ENCODE results near the gene ACTG1.

ACTG1 gene

DNA sequence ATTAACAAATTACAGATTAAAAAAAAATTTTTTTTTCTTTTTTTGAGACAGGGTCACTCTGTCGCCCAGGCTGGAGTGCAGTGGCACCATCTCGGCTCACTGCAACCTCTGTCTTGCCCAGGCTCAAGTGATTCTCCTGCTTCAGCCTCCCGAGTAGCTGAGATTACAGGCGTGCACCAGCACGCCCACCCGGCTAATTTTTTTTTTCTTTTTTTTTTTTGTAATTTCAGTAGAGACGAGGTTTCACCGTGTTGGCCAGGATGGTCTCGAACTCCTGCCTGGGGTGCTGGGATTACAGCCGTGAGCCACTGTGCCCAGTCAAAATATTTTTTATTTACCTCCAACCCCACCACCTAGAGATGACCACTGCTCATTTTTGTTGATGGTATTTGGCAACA, 25.5 kb downstream of the ACTG1 start:
- ChIA-PET CTCF (interaction anchor here (0.9 to 3.3 kb wide), 6 partner anchors 95 to 389 kb away, joined by 3 to 11 read pairs (median 4); no protein-coding TSS in a partner anchor), POLR2A (no interaction called here)
- no peak overlapping the region; the same call in 1 of the 2 replicates for H3K4me3 ChIP-seq (ENCODE audit: low read depth, low read length)
- TF ChIP-seq, protein P1, sequence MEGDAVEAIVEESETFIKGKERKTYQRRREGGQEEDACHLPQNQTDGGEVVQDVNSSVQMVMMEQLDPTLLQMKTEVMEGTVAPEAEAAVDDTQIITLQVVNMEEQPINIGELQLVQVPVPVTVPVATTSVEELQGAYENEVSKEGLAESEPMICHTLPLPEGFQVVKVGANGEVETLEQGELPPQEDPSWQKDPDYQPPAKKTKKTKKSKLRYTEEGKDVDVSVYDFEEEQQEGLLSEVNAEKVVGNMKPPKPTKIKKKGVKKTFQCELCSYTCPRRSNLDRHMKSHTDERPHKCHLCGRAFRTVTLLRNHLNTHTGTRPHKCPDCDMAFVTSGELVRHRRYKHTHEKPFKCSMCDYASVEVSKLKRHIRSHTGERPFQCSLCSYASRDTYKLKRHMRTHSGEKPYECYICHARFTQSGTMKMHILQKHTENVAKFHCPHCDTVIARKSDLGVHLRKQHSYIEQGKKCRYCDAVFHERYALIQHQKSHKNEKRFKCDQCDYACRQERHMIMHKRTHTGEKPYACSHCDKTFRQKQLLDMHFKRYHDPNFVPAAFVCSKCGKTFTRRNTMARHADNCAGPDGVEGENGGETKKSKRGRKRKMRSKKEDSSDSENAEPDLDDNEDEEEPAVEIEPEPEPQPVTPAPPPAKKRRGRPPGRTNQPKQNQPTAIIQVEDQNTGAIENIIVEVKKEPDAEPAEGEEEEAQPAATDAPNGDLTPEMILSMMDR (IDR thresholded peaks at IDR 0.05; ENCODE audit: insufficient read depth, low read length, missing control alignments): no peak
- DNase-seq (ENCODE audit: low read depth, low spot score): no peak

DNA sequence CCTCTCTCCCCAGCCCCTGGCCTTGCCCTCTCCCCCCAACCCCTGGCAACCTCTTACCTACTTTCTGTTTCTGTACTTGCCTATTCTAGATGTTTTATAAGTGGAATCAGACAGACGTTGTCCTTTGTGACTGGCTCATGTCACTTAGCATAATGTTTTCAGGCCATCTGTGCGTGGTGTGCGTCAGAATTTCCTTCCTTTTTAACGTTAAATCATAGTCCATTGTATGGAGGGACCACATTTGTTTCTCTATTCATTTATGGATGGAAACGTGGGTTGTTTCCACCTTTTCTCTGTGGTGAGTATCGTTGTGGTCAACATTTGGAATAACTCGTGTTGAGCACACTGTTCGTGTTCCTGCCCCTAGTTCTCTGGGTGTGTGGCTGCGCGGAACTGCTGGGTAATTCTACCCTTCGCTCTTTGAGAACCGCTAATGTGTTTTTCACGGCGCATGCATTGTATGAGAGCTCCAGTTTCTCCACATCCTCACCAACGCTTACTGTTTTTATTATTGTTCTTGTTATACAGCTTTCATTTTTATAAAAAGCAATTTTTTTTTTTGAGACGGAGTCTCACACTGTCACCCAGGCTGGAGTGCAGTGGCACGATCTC, 26.3 kb downstream of the ACTG1 start:
- TF ChIP-seq, protein P1 (IDR thresholded peaks at IDR 0.05; ENCODE audit: insufficient read depth, low read length, missing control alignments): no peak
- CTCF ChIA-PET: interaction anchor here (0.6 to 6.0 kb wide), 4 partner anchors 94 to 231 kb away, joined by 3 to 82 read pairs (median 3); no protein-coding TSS in a partner anchor
- POLR2A ChIA-PET: no interaction called here

DNA sequence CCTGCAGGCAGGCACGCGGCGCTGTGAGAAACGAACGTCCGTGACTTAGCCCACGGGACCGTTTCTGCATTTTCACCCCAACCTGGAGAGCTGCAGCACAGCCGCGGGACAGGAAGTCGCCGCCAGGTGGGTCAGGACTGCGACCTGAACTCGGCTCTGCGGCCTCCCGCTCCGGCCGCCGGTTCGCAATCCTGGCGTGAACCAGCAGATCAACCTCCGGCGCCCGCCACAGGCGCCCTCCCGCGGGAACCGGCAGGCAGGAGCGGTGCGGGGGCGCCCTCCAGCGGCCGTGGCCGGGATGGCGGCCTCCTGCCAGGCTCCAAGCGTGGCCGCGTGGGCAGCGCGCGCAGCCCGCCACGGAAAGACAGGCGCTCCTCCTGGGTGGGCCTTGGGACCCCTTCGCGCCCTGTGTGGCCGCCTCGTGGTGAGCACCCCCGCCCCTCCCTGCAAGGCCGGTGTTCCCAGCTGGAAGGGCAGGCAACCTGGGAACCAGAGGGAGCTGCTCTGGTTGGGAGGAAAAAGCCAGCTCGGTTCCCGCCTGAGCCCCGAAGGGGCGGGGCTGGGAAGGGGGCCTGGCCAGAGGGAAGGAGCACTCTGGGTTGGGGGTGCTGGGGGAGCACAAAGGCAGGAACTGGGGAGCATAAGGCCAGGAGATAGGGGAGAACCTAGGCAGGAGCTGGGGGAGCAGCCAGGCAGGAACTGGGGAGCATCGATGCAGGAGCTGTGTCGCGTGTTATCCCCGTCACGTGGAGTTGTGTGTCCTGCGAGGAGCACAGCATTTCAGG, 28.2 kb downstream of the ACTG1 start:
- TF ChIP-seq, protein P1 (IDR thresholded peaks at IDR 0.05; ENCODE audit: insufficient read depth, low read length, missing control alignments): peak; percentile 83
- DNase-seq (ENCODE audit: low read depth, low spot score): no peak
- H3K4me3 ChIP-seq (ENCODE audit: low read depth, low read length): peak overlapping the region; percentile 57
- ChIA-PET POLR2A (interaction anchor here (0.5 to 1.6 kb wide), 11 partner anchors 18 to 245 kb away, joined by 3 to 12 read pairs (median 4); partner anchors contain the start of genes ACTG1, BAHCC1, NDUFAF8 and TEPSIN), CTCF (interaction anchor here (0.6 to 8.4 kb wide), 48 partner anchors 10 to 344 kb away, joined by 3 to 188 read pairs (median 4); partner anchors contain the start of genes BAHCC1, NDUFAF8, SLC38A10 and TEPSIN)

More for the DNA sequence above, 26.3 kb downstream of the ACTG1 start:
- DNase-seq (ENCODE audit: low read depth, low spot score): no peak
- H3K4me3 ChIP-seq (ENCODE audit: low read depth, low read length): no peak overlapping the region

DNA sequence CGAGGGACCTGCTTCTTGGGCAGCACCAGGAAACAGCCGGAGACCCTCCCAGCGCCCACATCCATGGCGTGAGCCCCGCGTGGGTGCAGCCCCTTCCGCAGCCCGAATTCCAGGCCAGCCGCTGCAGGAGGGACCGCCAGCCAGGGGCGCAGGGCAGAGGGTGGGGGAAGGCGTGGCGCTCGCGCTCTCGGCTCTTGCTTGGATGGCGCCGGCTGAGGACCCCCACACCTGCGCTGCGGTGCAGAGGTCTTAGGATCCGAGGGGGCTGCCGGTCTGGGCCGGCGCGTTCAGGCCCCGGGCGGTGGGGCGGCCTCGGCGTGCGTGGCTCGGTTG, 28.8 kb downstream of the ACTG1 start:
- H3K4me3 ChIP-seq (ENCODE audit: low read depth, low read length): peak overlapping the region; percentile 40
- ChIA-PET POLR2A (interaction anchor here (1.0 to 1.6 kb wide), 2 partner anchors 87 to 98 kb away, joined by 3 to 12 read pairs; no protein-coding TSS in a partner anchor), CTCF (interaction anchor here (0.9 to 8.4 kb wide), 21 partner anchors 11 to 341 kb away, joined by 3 to 188 read pairs (median 9); partner anchors contain the start of gene BAHCC1)

DNA sequence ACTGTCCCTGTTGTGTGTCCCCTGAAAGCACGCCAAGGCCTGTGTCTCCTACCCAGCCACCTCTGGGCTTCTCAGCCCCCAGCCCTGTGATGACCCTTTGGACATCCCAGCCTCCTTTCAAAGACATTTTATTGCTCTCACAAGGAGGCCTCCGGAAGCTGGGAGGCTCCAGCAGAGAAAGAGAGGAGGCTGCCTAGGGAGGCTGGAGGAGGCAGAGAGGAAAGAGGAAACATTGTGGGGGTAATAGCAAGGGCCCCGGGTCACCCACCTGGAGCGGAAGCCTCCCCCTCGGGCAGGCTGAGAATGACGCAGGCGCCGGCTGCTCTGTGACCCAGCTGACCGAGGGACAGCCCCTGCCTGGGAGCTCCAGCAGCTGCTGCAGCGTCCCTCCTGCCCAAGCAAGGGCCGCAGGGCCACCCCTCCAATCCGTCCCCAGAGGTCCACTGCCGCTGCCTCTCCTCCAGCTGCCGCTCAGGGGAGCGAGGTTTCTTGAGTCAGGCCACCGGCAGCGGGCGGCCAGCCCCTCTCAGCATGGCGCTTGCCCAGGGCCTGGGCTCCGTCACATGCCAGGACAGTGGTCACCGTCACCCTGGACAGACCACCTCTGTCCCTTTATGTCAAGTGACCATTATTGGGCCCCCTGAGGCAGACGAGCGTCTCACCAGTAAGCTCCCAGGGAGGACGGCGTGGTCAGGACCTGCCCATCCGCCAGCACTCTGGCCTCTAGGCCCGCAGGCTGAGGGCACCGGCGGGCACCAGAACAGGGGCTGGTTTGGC, 29.3 kb downstream of the ACTG1 start:
- CTCF ChIA-PET: interaction anchor here (1.3 to 8.4 kb wide), 17 partner anchors 10 to 341 kb away, joined by 3 to 188 read pairs (median 13); partner anchors contain the start of gene BAHCC1
- POLR2A ChIA-PET: no interaction called here
- H3K4me3 ChIP-seq (ENCODE audit: low read depth, low read length): no peak overlapping the region
- TF ChIP-seq, protein P1 (IDR thresholded peaks at IDR 0.05; ENCODE audit: insufficient read depth, low read length, missing control alignments): no peak
- DNase-seq (ENCODE audit: low read depth, low spot score): no peak

More for the DNA sequence above, 28.8 kb downstream of the ACTG1 start:
- no peak for DNase-seq (ENCODE audit: low read depth, low spot score)
- TF ChIP-seq, protein P1 (IDR thresholded peaks at IDR 0.05; ENCODE audit: insufficient read depth, low read length, missing control alignments): no peak
